ENCODE data around the gene IL4I1.

Gene IL4I1

GRCh38 chr19:49880162-49880869 lies 16.4 kb downstream of the IL4I1 start:
- no peak for DNase-seq

GRCh38 chr19:49879243-49879963 lies 17.3 kb downstream of the IL4I1 start:
- DNase-seq, result no peak

GRCh38 chr19:49878744-49879070 lies 18.0 kb downstream of the IL4I1 start:
- no peak for DNase-seq

- peak in 57 of 58 donors; percentile 85 to 99 (median 95) for DNase-seq
Measured at GRCh38 chr19:49877879-49878743, 18.6 kb downstream of the IL4I1 start.

GRCh38 chr19:49877020-49877878 lies 19.4 kb downstream of the IL4I1 start, which contains the start of the genes AKT1S1 and TBC1D17:
TSS of gene AKT1S1 (minus strand) at chr19:49877355. CDS start at chr19:49873295, 4,060 bp downstream.
TSS of gene TBC1D17 (plus strand) at chr19:49877702. CDS start at chr19:49877724, 22 bp downstream.
- peak; percentile 97 to 100 (median 99) for DNase-seq

GRCh38 chr19:49876422-49877019 lies 20.2 kb downstream of the IL4I1 start:
- DNase-seq, result peak; percentile 85 to 99 (median 98)

- DNase-seq, result peak in 54 of 58 donors; percentile 12 to 79 (median 64)
Measured at GRCh38 chr19:49875857-49876421, 20.7 kb downstream of the IL4I1 start.

GRCh38 chr19:49875177-49875576 lies 21.5 kb downstream of the IL4I1 start:
- no peak for DNase-seq

GRCh38 chr19:49874503-49875157 lies 22.1 kb downstream of the IL4I1 start:
- DNase-seq, result no peak

- DNase-seq, result no peak
Measured at GRCh38 chr19:49873834-49874233, 22.9 kb downstream of the IL4I1 start.

GRCh38 chr19:49873129-49873521 lies 23.6 kb downstream of the IL4I1 start:
- no peak for DNase-seq

- no peak for DNase-seq
Measured at GRCh38 chr19:49872245-49873128, 24.2 kb downstream of the IL4I1 start.

- no peak for DNase-seq
Measured at GRCh38 chr19:49871349-49871985, 25.2 kb downstream of the IL4I1 start.

GRCh38 chr19:49870309-49870901 lies 26.3 kb downstream of the IL4I1 start:
- peak in 5 of 58 donors; percentile 12 to 40 (median 18) for DNase-seq

GRCh38 chr19:49869484-49870308 lies 27.0 kb downstream of the IL4I1 start:
- DNase-seq, result peak; percentile 91 to 100 (median 98)

GRCh38 chr19:49869009-49869483 lies 27.6 kb downstream of the IL4I1 start:
- peak in 2 of 58 donors; percentile 97 to 98 for DNase-seq

All from anterior cingulate cortex (tissue), 58 donors.